ENCODE results near the gene USP48.
A peak's percentile ranks its signal among the peaks of the same experiment; 100 is the strongest.

The USP48 gene

DNA sequence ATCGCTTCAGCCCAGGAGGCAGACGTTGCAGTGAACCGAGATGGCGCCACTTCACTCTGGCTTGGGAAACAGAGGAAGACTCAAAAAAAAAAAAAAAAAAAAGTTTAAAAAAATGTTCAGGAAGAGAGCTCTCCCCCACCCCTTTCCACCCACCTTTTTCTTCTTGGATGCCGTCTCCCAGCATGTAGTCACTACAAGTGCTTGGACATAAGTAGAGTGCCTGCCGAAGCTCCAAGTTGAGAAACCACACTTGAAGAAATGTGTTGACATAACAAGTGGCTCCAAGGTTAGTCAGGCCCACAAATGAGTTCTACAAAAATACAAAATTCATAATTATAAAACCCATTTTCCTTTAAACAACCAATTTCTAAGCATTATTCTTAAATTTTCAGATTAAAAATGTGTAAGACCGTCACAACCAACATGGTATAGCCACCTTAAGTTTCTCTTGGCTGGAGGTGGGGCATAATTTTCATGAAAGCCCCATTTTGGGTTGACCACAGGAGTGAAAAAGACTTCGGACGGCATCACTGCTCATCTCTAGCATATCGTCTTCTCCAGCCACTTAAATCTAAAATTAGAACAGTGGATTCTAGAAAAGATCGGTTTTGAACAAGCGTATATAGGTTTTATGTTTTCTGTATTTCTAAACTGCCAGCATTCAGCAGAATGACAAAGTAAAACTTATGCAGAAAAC is 26.4 kb downstream of the USP48 start:
- Histone ChIP-seq H3K27me3 (replicated peaks; ENCODE audit: control insufficient read depth, insufficient read depth, low read length) (no peaks in the 10 kb centered on the region), H3K4me1 (ENCODE audit: control insufficient read depth, insufficient read depth, low read length) (peaks cover 12% of the 10 kb centered on the region), H3K36me3 (ENCODE audit: control insufficient read depth, insufficient read depth, low read length, severe bottlenecking) (peaks cover 46% of the 10 kb centered on the region), H3K9me3 (ENCODE audit: control insufficient read depth, low read length) (no peaks in the 10 kb centered on the region), H3K9ac (ENCODE audit: low read length) (no peak overlapping the region), H3K4me3 (ENCODE audit: low read length) (no peak overlapping the region)
- no peak for DNase-seq (ENCODE audit: low read depth)

DNA sequence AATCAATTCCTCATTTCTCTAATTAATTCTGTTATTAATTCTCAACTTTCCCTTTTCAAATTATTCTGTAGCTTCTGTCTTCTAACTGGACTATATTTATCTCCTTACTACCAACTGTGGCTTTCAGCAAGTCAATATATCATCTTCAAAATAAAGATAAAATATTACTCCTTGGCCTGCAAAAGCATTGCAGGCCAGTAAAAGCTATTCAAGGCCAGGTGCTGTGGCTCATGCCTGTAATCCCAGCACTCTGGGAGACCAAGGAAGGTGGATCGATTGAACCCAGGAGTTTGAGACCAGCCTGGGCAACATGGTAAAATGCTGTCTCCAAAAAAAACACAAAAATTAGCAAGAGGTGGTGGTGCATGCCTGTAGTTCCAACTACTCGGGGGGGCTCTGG is 27.9 kb downstream of the USP48 start:
- no peak for DNase-seq (ENCODE audit: low read depth)
- Histone ChIP-seq H3K9ac (ENCODE audit: low read length) (no peak overlapping the region), H3K36me3 (ENCODE audit: control insufficient read depth, insufficient read depth, low read length, severe bottlenecking) (peaks cover 56% of the 10 kb centered on the region), H3K9me3 (ENCODE audit: control insufficient read depth, low read length) (no peaks in the 10 kb centered on the region), H3K4me1 (ENCODE audit: control insufficient read depth, insufficient read depth, low read length) (peaks cover 12% of the 10 kb centered on the region), H3K27me3 (replicated peaks; ENCODE audit: control insufficient read depth, insufficient read depth, low read length) (no peaks in the 10 kb centered on the region), H3K4me3 (ENCODE audit: low read length) (no peak overlapping the region)

- Histone ChIP-seq H3K4me1 (ENCODE audit: control insufficient read depth, insufficient read depth, low read length) (peaks cover 9% of the 10 kb centered on the region), H3K9ac (ENCODE audit: low read length) (no peak overlapping the region), H3K4me3 (ENCODE audit: low read length) (no peak overlapping the region), H3K27me3 (replicated peaks; ENCODE audit: control insufficient read depth, insufficient read depth, low read length) (no peaks in the 10 kb centered on the region), H3K9me3 (ENCODE audit: control insufficient read depth, low read length) (no peaks in the 10 kb centered on the region), H3K36me3 (ENCODE audit: control insufficient read depth, insufficient read depth, low read length, severe bottlenecking) (peaks cover 60% of the 10 kb centered on the region)
- DNase-seq (ENCODE audit: low read depth): no peak
Observed at GRCh38 chr1:21754583-21754982, 28.4 kb downstream of the USP48 start.

- Histone ChIP-seq H3K9me3 (ENCODE audit: control insufficient read depth, low read length) (no peaks in the 10 kb centered on the region), H3K9ac (ENCODE audit: low read length) (no peak overlapping the region), H3K36me3 (ENCODE audit: control insufficient read depth, insufficient read depth, low read length, severe bottlenecking) (peaks cover 74% of the 10 kb centered on the region), H3K4me3 (ENCODE audit: low read length) (no peak overlapping the region), H3K27me3 (replicated peaks; ENCODE audit: control insufficient read depth, insufficient read depth, low read length) (no peaks in the 10 kb centered on the region), H3K4me1 (ENCODE audit: control insufficient read depth, insufficient read depth, low read length) (no peaks in the 10 kb centered on the region)
- DNase-seq (ENCODE audit: low read depth): no peak
Observed at GRCh38 chr1:21752186-21752585, 30.8 kb downstream of the USP48 start.

- H3K9me3 ChIP-seq (ENCODE audit: control insufficient read depth, low read length): no peaks in the 10 kb centered on the region
- H3K4me3 ChIP-seq (ENCODE audit: low read length): no peak overlapping the region
- peaks cover 78% of the 10 kb centered on the region for H3K36me3 ChIP-seq (ENCODE audit: control insufficient read depth, insufficient read depth, low read length, severe bottlenecking)
- no peaks in the 10 kb centered on the region for H3K27me3 ChIP-seq (replicated peaks; ENCODE audit: control insufficient read depth, insufficient read depth, low read length)
- H3K4me1 ChIP-seq (ENCODE audit: control insufficient read depth, insufficient read depth, low read length): no peaks in the 10 kb centered on the region
- no peak overlapping the region for H3K9ac ChIP-seq (ENCODE audit: low read length)
- no peak for DNase-seq (ENCODE audit: low read depth)
Observed at GRCh38 chr1:21751281-21751680, 31.7 kb downstream of the USP48 start.

DNA sequence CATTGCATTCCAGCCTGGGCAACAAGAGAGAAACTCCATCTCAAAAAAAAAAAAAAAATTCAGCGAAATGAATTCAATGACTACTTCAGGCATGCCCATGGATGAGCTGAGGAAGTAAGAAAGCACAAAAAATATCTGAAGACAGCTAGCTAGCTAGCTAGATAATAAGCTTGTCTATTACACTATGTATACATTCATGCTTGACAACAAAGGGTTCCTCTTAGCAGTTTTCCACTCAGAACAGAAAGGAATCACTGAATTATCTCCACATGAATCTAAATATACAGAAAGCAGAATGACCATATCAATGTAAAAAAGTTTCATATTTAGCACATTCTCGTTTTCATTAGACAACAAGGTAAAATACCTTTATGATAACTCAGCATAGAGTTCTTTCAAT is 32.1 kb downstream of the USP48 start:
- Histone ChIP-seq H3K27me3 (replicated peaks; ENCODE audit: control insufficient read depth, insufficient read depth, low read length) (no peaks in the 10 kb centered on the region), H3K4me3 (ENCODE audit: low read length) (no peak overlapping the region), H3K4me1 (ENCODE audit: control insufficient read depth, insufficient read depth, low read length) (no peaks in the 10 kb centered on the region), H3K36me3 (ENCODE audit: control insufficient read depth, insufficient read depth, low read length, severe bottlenecking) (peaks cover 81% of the 10 kb centered on the region), H3K9me3 (ENCODE audit: control insufficient read depth, low read length) (no peaks in the 10 kb centered on the region), H3K9ac (ENCODE audit: low read length) (no peak overlapping the region)
- no peak for DNase-seq (ENCODE audit: low read depth)

DNA sequence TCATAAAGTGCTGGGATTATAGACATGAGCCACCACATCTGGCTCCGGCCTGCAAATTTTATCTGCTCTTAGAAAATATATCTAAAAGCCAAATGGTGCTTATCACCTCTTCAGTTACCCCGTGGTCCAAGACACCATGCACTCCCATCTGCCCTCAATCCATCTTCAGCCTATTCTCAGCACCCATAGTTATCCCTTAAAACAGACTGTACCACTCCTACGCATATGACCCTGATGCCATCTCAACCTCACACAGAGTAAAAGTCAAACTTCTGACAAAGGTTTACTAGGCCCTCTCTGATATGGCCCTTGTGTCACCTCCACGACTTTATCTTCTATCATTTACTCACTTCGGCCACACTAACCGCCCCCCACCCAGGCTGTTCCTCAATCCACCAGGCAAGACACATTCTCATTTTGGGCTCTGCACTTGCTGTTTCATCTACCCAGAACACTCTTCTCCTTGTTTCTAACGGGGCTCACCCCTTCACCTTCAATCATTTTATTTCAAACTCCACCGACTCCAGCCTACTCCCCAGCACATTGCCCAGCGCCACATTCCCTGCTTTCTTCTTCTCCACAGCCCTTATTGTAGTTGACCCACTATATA is 33.0 kb downstream of the USP48 start:
- Histone ChIP-seq H3K9ac (ENCODE audit: low read length) (no peak overlapping the region), H3K4me1 (ENCODE audit: control insufficient read depth, insufficient read depth, low read length) (no peaks in the 10 kb centered on the region), H3K9me3 (ENCODE audit: control insufficient read depth, low read length) (no peaks in the 10 kb centered on the region), H3K4me3 (ENCODE audit: low read length) (no peak overlapping the region), H3K36me3 (ENCODE audit: control insufficient read depth, insufficient read depth, low read length, severe bottlenecking) (peaks cover 77% of the 10 kb centered on the region), H3K27me3 (replicated peaks; ENCODE audit: control insufficient read depth, insufficient read depth, low read length) (no peaks in the 10 kb centered on the region)
- DNase-seq (ENCODE audit: low read depth): no peak

GRCh38 chr1:21749109-21749508 is 33.8 kb downstream of the USP48 start:
- H3K4me1 ChIP-seq (ENCODE audit: control insufficient read depth, insufficient read depth, low read length): no peaks in the 10 kb centered on the region
- no peaks in the 10 kb centered on the region for H3K9me3 ChIP-seq (ENCODE audit: control insufficient read depth, low read length)
- peaks cover 72% of the 10 kb centered on the region for H3K36me3 ChIP-seq (ENCODE audit: control insufficient read depth, insufficient read depth, low read length, severe bottlenecking)
- no peak overlapping the region for H3K9ac ChIP-seq (ENCODE audit: low read length)
- DNase-seq (ENCODE audit: low read depth): no peak
- no peak overlapping the region for H3K4me3 ChIP-seq (ENCODE audit: low read length)
- H3K27me3 ChIP-seq (replicated peaks; ENCODE audit: control insufficient read depth, insufficient read depth, low read length): no peaks in the 10 kb centered on the region

GRCh38 chr1:21743476-21743875 is 39.5 kb downstream of the USP48 start:
- no peak for DNase-seq (ENCODE audit: low read depth)
- Histone ChIP-seq H3K4me1 (ENCODE audit: control insufficient read depth, insufficient read depth, low read length) (peaks cover 14% of the 10 kb centered on the region), H3K36me3 (ENCODE audit: control insufficient read depth, insufficient read depth, low read length, severe bottlenecking) (peaks cover 49% of the 10 kb centered on the region), H3K9me3 (ENCODE audit: control insufficient read depth, low read length) (no peaks in the 10 kb centered on the region), H3K9ac (ENCODE audit: low read length) (no peak overlapping the region), H3K4me3 (ENCODE audit: low read length) (no peak overlapping the region), H3K27me3 (replicated peaks; ENCODE audit: control insufficient read depth, insufficient read depth, low read length) (no peaks in the 10 kb centered on the region)

DNA sequence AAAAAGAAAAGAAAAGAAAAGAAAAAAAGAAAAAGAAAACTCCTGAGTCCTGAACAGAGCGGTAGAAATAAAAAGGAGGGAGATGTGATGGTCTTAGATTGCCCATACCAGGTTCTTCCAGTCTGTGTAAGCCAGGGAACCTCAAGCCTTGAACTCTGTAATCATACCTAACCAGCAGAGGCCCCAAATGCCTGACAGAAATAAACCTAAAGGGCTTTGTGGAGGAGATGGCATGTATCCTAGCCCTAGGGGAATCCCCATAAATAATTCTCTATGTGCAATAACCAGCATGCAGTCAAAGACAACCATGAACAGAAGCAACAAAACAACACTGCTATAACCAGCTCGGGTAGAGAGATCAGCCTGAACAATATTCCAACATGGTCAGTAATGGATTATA is 40.4 kb downstream of the USP48 start:
- Histone ChIP-seq H3K4me3 (ENCODE audit: low read length) (no peak overlapping the region), H3K36me3 (ENCODE audit: control insufficient read depth, insufficient read depth, low read length, severe bottlenecking) (peaks cover 42% of the 10 kb centered on the region), H3K9me3 (ENCODE audit: control insufficient read depth, low read length) (no peaks in the 10 kb centered on the region), H3K27me3 (replicated peaks; ENCODE audit: control insufficient read depth, insufficient read depth, low read length) (no peaks in the 10 kb centered on the region), H3K9ac (ENCODE audit: low read length) (no peak overlapping the region), H3K4me1 (ENCODE audit: control insufficient read depth, insufficient read depth, low read length) (peaks cover 14% of the 10 kb centered on the region)
- peak; percentile 45 for DNase-seq (ENCODE audit: low read depth)

- no peak overlapping the region for H3K9ac ChIP-seq (ENCODE audit: low read length)
- peak; percentile 24 for DNase-seq (ENCODE audit: low read depth)
- peaks cover 40% of the 10 kb centered on the region for H3K36me3 ChIP-seq (ENCODE audit: control insufficient read depth, insufficient read depth, low read length, severe bottlenecking)
- H3K4me1 ChIP-seq (ENCODE audit: control insufficient read depth, insufficient read depth, low read length): peaks cover 14% of the 10 kb centered on the region
- H3K9me3 ChIP-seq (ENCODE audit: control insufficient read depth, low read length): no peaks in the 10 kb centered on the region
- H3K27me3 ChIP-seq (replicated peaks; ENCODE audit: control insufficient read depth, insufficient read depth, low read length): no peaks in the 10 kb centered on the region
- no peak overlapping the region for H3K4me3 ChIP-seq (ENCODE audit: low read length)
Observed at GRCh38 chr1:21741206-21741605, 41.7 kb downstream of the USP48 start.

DNA sequence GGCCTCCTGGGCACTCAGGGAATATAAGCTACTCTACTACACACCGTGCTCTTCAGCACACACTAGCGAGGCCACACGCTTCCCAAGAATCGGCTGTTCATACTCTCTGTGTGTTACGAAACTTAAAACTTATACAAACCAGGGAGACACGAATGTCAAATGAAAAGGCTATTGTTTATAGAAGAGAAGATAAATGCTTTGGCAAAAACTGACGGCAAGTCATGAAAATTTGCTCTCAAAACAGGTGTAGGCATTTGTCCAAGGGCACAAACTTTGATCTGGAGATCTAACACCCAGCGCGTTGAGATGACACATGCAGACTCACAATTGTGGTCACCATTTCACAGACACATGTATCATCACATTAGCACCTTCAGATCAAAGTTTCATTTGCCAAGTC is 46.1 kb downstream of the USP48 start:
- Histone ChIP-seq H3K9me3 (ENCODE audit: control insufficient read depth, low read length) (no peaks in the 10 kb centered on the region), H3K4me3 (ENCODE audit: low read length) (no peak overlapping the region), H3K27me3 (replicated peaks; ENCODE audit: control insufficient read depth, insufficient read depth, low read length) (no peaks in the 10 kb centered on the region), H3K4me1 (ENCODE audit: control insufficient read depth, insufficient read depth, low read length) (peaks cover 15% of the 10 kb centered on the region), H3K36me3 (ENCODE audit: control insufficient read depth, insufficient read depth, low read length, severe bottlenecking) (peaks cover 59% of the 10 kb centered on the region), H3K9ac (ENCODE audit: low read length) (no peak overlapping the region)
- no peak for DNase-seq (ENCODE audit: low read depth)

All from adipocyte (in vitro differentiated cells).